HEK293T (cell line): ENCODE results near the gene ADSS1.

Experiments used
- BHLHE40 ChIP-seq: fragments of 450-650 bp; IDR thresholded peaks from 2 replicates; pipeline ENCODE4 v1.6.1; 2016; ENCODE audit warnings: mild to moderate bottlenecking, moderate library complexity, borderline replicate concordance
- L3MBTL2 ChIP-seq: fragments of 450-650 bp; conservative IDR thresholded peaks from 2 replicates; pipeline ENCODE4 v1.6.1; 2016; ENCODE audit warnings: mild to moderate bottlenecking
- SP1 ChIP-seq: fragments of 450-650 bp; IDR thresholded peaks from 2 replicates; pipeline ENCODE4 v1.6.1; 2017
- SUZ12 ChIP-seq: fragments of 450-650 bp; IDR thresholded peaks from 2 replicates; pipeline ENCODE4 v1.6.1; 2016; ENCODE audit warnings: mild to moderate bottlenecking

GRCh38 chr14:104794099-104794498 is 70.1 kb downstream of the ADSS1 start:
- TF ChIP-seq BHLHE40 (no peak), SUZ12 (no peak), SP1 (no peak), L3MBTL2 (no peak)
